Endothelial cell (in vitro differentiated cells): ENCODE results near the gene NFKB1. TPM values are rescaled to one million over a fixed set of nuclear protein-coding genes. Genes with fewer than 3 reads are reported as not detected.
A peak's percentile ranks its signal among the peaks of the same experiment; 100 is the strongest.

Source experiments
- DNase-seq: peaks from one replicate; pipeline ENCODE4 v3.0.0; 2021; ENCODE audit warnings: low spot score
- H3K27ac Mint-ChIP-seq: one replicate; pipeline ENCODE4 v1.8.0; 2021; ENCODE audit warnings: mixed read lengths, inconsistent platforms; ENCODE audit not compliant: unreplicated experiment
- H3K27me3 Mint-ChIP-seq: one replicate; pipeline ENCODE4 v1.8.0; 2021; ENCODE audit warnings: mild to moderate bottlenecking, moderate library complexity, mixed read lengths, inconsistent platforms; ENCODE audit not compliant: unreplicated experiment
- H3K36me3 Mint-ChIP-seq: one replicate; pipeline ENCODE4 v1.8.0; 2021; ENCODE audit warnings: mild to moderate bottlenecking, low read depth, mixed read lengths, inconsistent platforms; ENCODE audit not compliant: unreplicated experiment
- H3K4me1 Mint-ChIP-seq: one replicate; pipeline ENCODE4 v1.8.0; 2021; ENCODE audit warnings: mild to moderate bottlenecking, mixed read lengths, inconsistent platforms; ENCODE audit not compliant: unreplicated experiment
- H3K4me3 Mint-ChIP-seq: one replicate; pipeline ENCODE4 v1.8.0; 2021; ENCODE audit warnings: mild to moderate bottlenecking, mixed read lengths, inconsistent platforms; ENCODE audit not compliant: unreplicated experiment
- H3K9me3 Mint-ChIP-seq: one replicate; pipeline ENCODE4 v1.8.0; 2021; ENCODE audit warnings: mixed read lengths, inconsistent platforms; ENCODE audit not compliant: unreplicated experiment
- CTCF ChIP-seq: fragments of 200-600 bp; sonication (generic); IDR thresholded peaks from one replicate; pipeline ENCODE4 v1.5.0; 2021; ENCODE audit warnings: antibody characterized with exemption; ENCODE audit not compliant: unreplicated experiment
- total RNA-seq: library from RNA; stranded (reverse); fragmentation: NEBNext Ultra II Directional; extraction: Animal tissue kit (Norgen Biotek cat#: 25700); gene quantifications from one replicate; pipeline ENCODE4 v1.2.1, GENCODE V29; 2021; ENCODE audit not compliant: unreplicated experiment

Gene NFKB1
- total RNA-seq, 1 donor from 2014 or later, result 26.0 TPM

GRCh38 chr4:102580463-102580842 lies 79.3 kb downstream of the NFKB1 start:
- Mint-ChIP-seq H3K36me3 (peaks cover 21% of the 10 kb centered on the region), H3K4me1 (peaks cover 15% of the 10 kb centered on the region), H3K4me3 (no peak overlapping the region), H3K27me3 (peaks cover 2% of the 10 kb centered on the region), H3K27ac (no peak overlapping the region), H3K9me3 (no peaks in the 10 kb centered on the region)
- no peak for TF ChIP-seq CTCF
- no peak for DNase-seq

- Mint-ChIP-seq H3K27me3 (peaks cover 2% of the 10 kb centered on the region), H3K9me3 (no peaks in the 10 kb centered on the region), H3K4me1 (no peaks in the 10 kb centered on the region), H3K36me3 (peaks cover 19% of the 10 kb centered on the region), H3K27ac (no peak overlapping the region), H3K4me3 (no peak overlapping the region)
- TF ChIP-seq CTCF, result no peak
- DNase-seq, result no peak
These were observed 82.9 kb downstream of the NFKB1 start for GRCh38 chr4:102584091-102584490.

GRCh38 chr4:102585329-102585728 lies 84.2 kb downstream of the NFKB1 start:
- no peak for TF ChIP-seq CTCF
- H3K27ac Mint-ChIP-seq, result no peak overlapping the region

GRCh38 chr4:102586002-102586643 lies 85.0 kb downstream of the NFKB1 start:
- Mint-ChIP-seq H3K9me3 (no peaks in the 10 kb centered on the region), H3K4me3 (peak overlapping the region; percentile 5), H3K36me3 (peaks cover 39% of the 10 kb centered on the region), H3K4me1 (no peaks in the 10 kb centered on the region), H3K27me3 (peaks cover 2% of the 10 kb centered on the region), H3K27ac (no peak overlapping the region)
- no peak for TF ChIP-seq CTCF
- DNase-seq, result no peak

More at GRCh38 chr4:102585329-102585728, 84.2 kb downstream of the NFKB1 start:
- no peak for DNase-seq
- Mint-ChIP-seq H3K4me3 (no peak overlapping the region), H3K9me3 (no peaks in the 10 kb centered on the region), H3K36me3 (peaks cover 31% of the 10 kb centered on the region), H3K27me3 (peaks cover 2% of the 10 kb centered on the region), H3K4me1 (no peaks in the 10 kb centered on the region)

GRCh38 chr4:102586644-102587021 lies 85.5 kb downstream of the NFKB1 start:
- H3K4me3 Mint-ChIP-seq, result no peak overlapping the region
- peaks cover 44% of the 10 kb centered on the region for H3K36me3 Mint-ChIP-seq
- H3K27ac Mint-ChIP-seq, result no peak overlapping the region

More at GRCh38 chr4:102586644-102587021, 85.5 kb downstream of the NFKB1 start:
- Mint-ChIP-seq H3K27me3 (peaks cover 2% of the 10 kb centered on the region), H3K4me1 (no peaks in the 10 kb centered on the region), H3K9me3 (no peaks in the 10 kb centered on the region)
- no peak for DNase-seq
- no peak for TF ChIP-seq CTCF
